ENCODE measurements around the gene PELI3. TPM values are rescaled to one million over a fixed set of nuclear protein-coding genes. Genes with fewer than 3 reads are reported as not detected.

Gene PELI3
- total and polyA plus RNA-seq, 8 donors: 3.9 to 12.9 (median 6.1) TPM

- DNase-seq (no peak), ATAC-seq (no peak)
- TF ChIP-seq, protein P1, sequence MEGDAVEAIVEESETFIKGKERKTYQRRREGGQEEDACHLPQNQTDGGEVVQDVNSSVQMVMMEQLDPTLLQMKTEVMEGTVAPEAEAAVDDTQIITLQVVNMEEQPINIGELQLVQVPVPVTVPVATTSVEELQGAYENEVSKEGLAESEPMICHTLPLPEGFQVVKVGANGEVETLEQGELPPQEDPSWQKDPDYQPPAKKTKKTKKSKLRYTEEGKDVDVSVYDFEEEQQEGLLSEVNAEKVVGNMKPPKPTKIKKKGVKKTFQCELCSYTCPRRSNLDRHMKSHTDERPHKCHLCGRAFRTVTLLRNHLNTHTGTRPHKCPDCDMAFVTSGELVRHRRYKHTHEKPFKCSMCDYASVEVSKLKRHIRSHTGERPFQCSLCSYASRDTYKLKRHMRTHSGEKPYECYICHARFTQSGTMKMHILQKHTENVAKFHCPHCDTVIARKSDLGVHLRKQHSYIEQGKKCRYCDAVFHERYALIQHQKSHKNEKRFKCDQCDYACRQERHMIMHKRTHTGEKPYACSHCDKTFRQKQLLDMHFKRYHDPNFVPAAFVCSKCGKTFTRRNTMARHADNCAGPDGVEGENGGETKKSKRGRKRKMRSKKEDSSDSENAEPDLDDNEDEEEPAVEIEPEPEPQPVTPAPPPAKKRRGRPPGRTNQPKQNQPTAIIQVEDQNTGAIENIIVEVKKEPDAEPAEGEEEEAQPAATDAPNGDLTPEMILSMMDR (IDR thresholded peaks at IDR 0.05): no peak
- Histone ChIP-seq H3K4me1 (no peaks in the 10 kb centered on the region), H3K27ac (no peak overlapping the region), H3K27me3 (no peaks in the 10 kb centered on the region), H3K9me3 (no peaks in the 10 kb centered on the region), H3K36me3 (peaks cover 0 to 83% of the 10 kb centered on the region in 2 donors), H3K4me3 (no peak overlapping the region)
- intact Hi-C loops (cut with DNase I): no loop called here
Observed at GRCh38 chr11:66523611-66524010, 56.9 kb downstream of the PELI3 start.

GRCh38 chr11:66524304-66525040, 57.8 kb downstream of the PELI3 start:
- DNase-seq (no peak), ATAC-seq (no peak)
- TF ChIP-seq, protein P1 (IDR thresholded peaks at IDR 0.05): no peak
- Histone ChIP-seq H3K27ac (no peak overlapping the region), H3K9me3 (no peaks in the 10 kb centered on the region), H3K4me3 (no peak overlapping the region), H3K4me1 (no peaks in the 10 kb centered on the region), H3K27me3 (no peaks in the 10 kb centered on the region), H3K36me3 (peaks cover 0 to 80% of the 10 kb centered on the region in 2 donors)
- intact Hi-C loops (cut with DNase I): no loop called here

Other genes with a start within 250 kb of the PELI3 start
- 10 to 100 TPM; 32.8 to 34.3 TPM for gene KLC2, start 209.2 kb upstream of the PELI3 start, total RNA-seq
- gene KLC2, start 209.2 kb upstream of the PELI3 start, polyA plus RNA-seq (ENCODE audit: insufficient read length in 6 of 6): 10 to 100 TPM; 17.0 to 24.9 (median 19.8) TPM
- gene RAB1B, start 198.3 kb upstream of the PELI3 start, total RNA-seq: 100 to 1,000 TPM; 141 to 154 TPM
- gene RAB1B, start 198.3 kb upstream of the PELI3 start, polyA plus RNA-seq (ENCODE audit: insufficient read length in 6 of 6): 100 to 1,000 TPM; 114 to 136 (median 128) TPM
- gene CNIH2, start 188.7 kb upstream of the PELI3 start, total RNA-seq: 1 to 10 TPM in 1 of 2 donors, under 1 TPM in 1; 0.81 to 1.4 TPM
- 1 to 10 TPM; 2.8 to 5.2 (median 3.9) TPM for gene CNIH2, start 188.7 kb upstream of the PELI3 start, polyA plus RNA-seq (ENCODE audit: insufficient read length in 6 of 6)
- 100 to 1,000 TPM in 1 of 2 donors, 10 to 100 TPM in 1; 97.1 to 118 TPM for gene YIF1A, start 177.8 kb upstream of the PELI3 start, total RNA-seq
- gene YIF1A, start 177.8 kb upstream of the PELI3 start, polyA plus RNA-seq (ENCODE audit: insufficient read length in 6 of 6): 10 to 100 TPM; 32.9 to 57.5 (median 43.6) TPM
- gene TMEM151A, start 175.0 kb upstream of the PELI3 start, total RNA-seq: under 1 TPM in 1 of 2 donors, not detected in 1; 0.21 TPM
- gene TMEM151A, start 175.0 kb upstream of the PELI3 start, polyA plus RNA-seq (ENCODE audit: insufficient read length in 6 of 6): under 1 TPM; 0.17 to 0.47 (median 0.28) TPM
- 10 to 100 TPM; 69.8 to 74.3 TPM for gene CD248, start 149.9 kb upstream of the PELI3 start, total RNA-seq
- gene CD248, start 149.9 kb upstream of the PELI3 start, polyA plus RNA-seq (ENCODE audit: insufficient read length in 6 of 6): 100 to 1,000 TPM in 4 of 6 donors, 10 to 100 TPM in 2; 76.4 to 128 (median 104) TPM
- gene RIN1, start 130.5 kb upstream of the PELI3 start, total RNA-seq: 10 to 100 TPM in 1 of 2 donors, 1 to 10 TPM in 1; 7.1 to 10.2 TPM
- 1 to 10 TPM; 1.7 to 4.5 (median 3.0) TPM for gene RIN1, start 130.5 kb upstream of the PELI3 start, polyA plus RNA-seq (ENCODE audit: insufficient read length in 6 of 6)
- gene BRMS1, start 121.8 kb upstream of the PELI3 start, total RNA-seq: 10 to 100 TPM; 28.7 to 34.3 TPM
- gene BRMS1, start 121.8 kb upstream of the PELI3 start, polyA plus RNA-seq (ENCODE audit: insufficient read length in 6 of 6): 10 to 100 TPM; 19.5 to 26.6 (median 24.5) TPM
- gene B4GAT1, start 119.3 kb upstream of the PELI3 start, total RNA-seq: 10 to 100 TPM; 22.9 to 29.7 TPM
- gene B4GAT1, start 119.3 kb upstream of the PELI3 start, polyA plus RNA-seq (ENCODE audit: insufficient read length in 6 of 6): 10 to 100 TPM; 29.8 to 35.9 (median 30.9) TPM
- gene SLC29A2, start 95.1 kb upstream of the PELI3 start, total RNA-seq: 10 to 100 TPM; 16.2 to 22.8 TPM
- 10 to 100 TPM in 1 of 6 donors, 1 to 10 TPM in 5; 7.4 to 10.9 (median 8.9) TPM for gene SLC29A2, start 95.1 kb upstream of the PELI3 start, polyA plus RNA-seq (ENCODE audit: insufficient read length in 6 of 6)
- gene NPAS4, start 45.9 kb upstream of the PELI3 start, total RNA-seq: under 1 TPM in 1 of 2 donors, not detected in 1; 0.64 TPM
- under 1 TPM; 0.06 to 0.53 (median 0.20) TPM for gene NPAS4, start 45.9 kb upstream of the PELI3 start, polyA plus RNA-seq (ENCODE audit: insufficient read length in 6 of 6)
- 10 to 100 TPM; 29.6 to 39.5 TPM for gene MRPL11, start 28.1 kb upstream of the PELI3 start, total RNA-seq
- 10 to 100 TPM; 57.2 to 73.5 (median 64.2) TPM for gene MRPL11, start 28.1 kb upstream of the PELI3 start, polyA plus RNA-seq (ENCODE audit: insufficient read length in 6 of 6)
- 10 to 100 TPM; 46.4 to 68.1 TPM for gene DPP3, start 13.5 kb downstream of the PELI3 start, total RNA-seq
- gene DPP3, start 13.5 kb downstream of the PELI3 start, polyA plus RNA-seq (ENCODE audit: insufficient read length in 6 of 6): 10 to 100 TPM; 15.0 to 20.6 (median 17.1) TPM
- gene BBS1, start 43.7 kb downstream of the PELI3 start, total RNA-seq: 10 to 100 TPM; 22.8 to 37.3 TPM
- gene BBS1, start 43.7 kb downstream of the PELI3 start, polyA plus RNA-seq (ENCODE audit: insufficient read length in 6 of 6): 10 to 100 TPM; 58.4 to 75.1 (median 64.6) TPM
- gene ZDHHC24, start 79.1 kb downstream of the PELI3 start, total RNA-seq: 10 to 100 TPM; 14.3 to 17.0 TPM
- 1 to 10 TPM; 4.7 to 6.3 (median 5.7) TPM for gene ZDHHC24, start 79.1 kb downstream of the PELI3 start, polyA plus RNA-seq (ENCODE audit: insufficient read length in 6 of 6)
- gene ACTN3, start 80.0 kb downstream of the PELI3 start, total RNA-seq: under 1 TPM in 1 of 2 donors, not detected in 1; 0.16 TPM
- under 1 TPM in 1 of 6 donors, not detected in 5; 0.06 TPM for gene ACTN3, start 80.0 kb downstream of the PELI3 start, polyA plus RNA-seq (ENCODE audit: insufficient read length in 6 of 6)
- gene CTSF, start 101.7 kb downstream of the PELI3 start, total RNA-seq: 10 to 100 TPM; 10.8 to 23.3 TPM
- gene CTSF, start 101.7 kb downstream of the PELI3 start, polyA plus RNA-seq (ENCODE audit: insufficient read length in 6 of 6): 10 to 100 TPM; 37.1 to 56.9 (median 47.2) TPM
- gene CCDC87, start 126.2 kb downstream of the PELI3 start, total RNA-seq: under 1 TPM; 0.39 to 0.44 TPM
- gene CCDC87, start 126.2 kb downstream of the PELI3 start, polyA plus RNA-seq (ENCODE audit: insufficient read length in 6 of 6): under 1 TPM; 0.07 to 0.18 (median 0.09) TPM
- gene CCS, start 126.3 kb downstream of the PELI3 start, total RNA-seq: 10 to 100 TPM; 29.0 to 46.5 TPM
- 100 to 1,000 TPM in 1 of 6 donors, 10 to 100 TPM in 5; 78.1 to 101 (median 84.0) TPM for gene CCS, start 126.3 kb downstream of the PELI3 start, polyA plus RNA-seq (ENCODE audit: insufficient read length in 6 of 6)
- 10 to 100 TPM; 64.2 to 89.1 TPM for gene RBM14, start 149.7 kb downstream of the PELI3 start, total RNA-seq
- gene RBM14, start 149.7 kb downstream of the PELI3 start, polyA plus RNA-seq (ENCODE audit: insufficient read length in 6 of 6): 10 to 100 TPM; 78.3 to 94.1 (median 89.9) TPM
- 100 to 1,000 TPM; 100 to 103 TPM for gene RBM4, start 171.8 kb downstream of the PELI3 start, total RNA-seq
- 100 to 1,000 TPM; 211 to 246 (median 227) TPM for gene RBM4, start 171.8 kb downstream of the PELI3 start, polyA plus RNA-seq (ENCODE audit: insufficient read length in 6 of 6)
- 10 to 100 TPM; 15.8 to 16.1 TPM for gene RBM4B, start 211.0 kb downstream of the PELI3 start, total RNA-seq
- gene RBM4B, start 211.0 kb downstream of the PELI3 start, polyA plus RNA-seq (ENCODE audit: insufficient read length in 6 of 6): 10 to 100 TPM; 69.9 to 78.9 (median 73.2) TPM